HepG2 (cell line): ENCODE data around the gene CAPN10. TPM values are rescaled to one million over a fixed set of nuclear protein-coding genes. Genes with fewer than 3 reads are reported as not detected.

Source experiments
- ATAC-seq: fragments of 200-7000 bp; cut with Tn5 transposase; 3 replicates; pipeline ENCODE4 v1.9.1; 2020; ENCODE audit warnings: mild to moderate bottlenecking, moderate library complexity
- BruUV-seq: library from RNA; stranded (reverse); fragments of 400-500 nt; replicated peaks from 2 replicates; lab custom pipeline; 2021; lab: Mats Ljungman, UMichigan
- CTCF ChIA-PET: fragments of 300-600 bp; formaldehyde crosslinking; extraction: SDS; loops from one replicate; lab custom pipeline; 2021; ENCODE audit warnings: low total read pairs, inconsistent platforms, low intra/inter-chr PET ratio; lab: Yijun Ruan, JAX
- POLR2A ChIA-PET: fragments of 350-600 bp; sonication (Branson Sonifier 250); formaldehyde crosslinking; loops from one replicate; lab custom pipeline; 2020; ENCODE audit warnings: antibody characterized with exemption, inconsistent platforms; lab: Yijun Ruan, JAX
- DNase-seq: peaks from one replicate; pipeline ENCODE4 v3.0.0-alpha.2; 2015; ENCODE audit warnings: low spot score
- FAIRE-seq: peaks from 3 replicates; lab custom pipeline; 2011; peaks lifted over from hg19 to GRCh38; lab: Jason Lieb, UNC
- H2AFZ ChIP-seq: one replicate; pipeline ENCODE4 v1.6.1; 2011; ENCODE audit warnings: low read length, inconsistent platforms
- H3K27ac ChIP-seq: fragments of 300-600 bp; 3 replicates; pipeline ENCODE4 v1.8.0; 2011; ENCODE audit warnings: mixed run types, mild to moderate bottlenecking, mixed read lengths, low read length, inconsistent platforms; ENCODE audit not compliant: insufficient read depth; ENCODE audit errors: extremely low read length
- H3K27me3 ChIP-seq, 2 experiments: fragments of 200-600 bp in 1 of 2; 2 replicates in 1 of 2; 3 replicates in 1 of 2; pipeline versions ENCODE4 v1.6.0 to v1.8.0; 2011; ENCODE audit warnings: low read length in 2 of 2, mild to moderate bottlenecking in 2 of 2, moderate library complexity in 2 of 2, inconsistent platforms in 1 of 2; ENCODE audit not compliant: insufficient read depth in 2 of 2, control insufficient read depth in 1 of 2
- H3K36me3 ChIP-seq, 2 experiments: fragments of 200-600 bp in 1 of 2; replicated peaks in 1 of 2; 2 replicates in 1 of 2; 3 replicates in 1 of 2; pipeline versions ENCODE4 v1.5.1 to v1.8.0; 2011; ENCODE audit warnings: low read length in 2 of 2, inconsistent platforms in 1 of 2; ENCODE audit not compliant: insufficient read depth in 2 of 2, control insufficient read depth in 1 of 2
- H3K4me1 ChIP-seq: 2 replicates; pipeline ENCODE4 v1.5.1; 2012; ENCODE audit warnings: low read length, inconsistent platforms; ENCODE audit not compliant: insufficient read depth
- H3K4me2 ChIP-seq: 2 replicates; pipeline ENCODE4 v1.6.0; 2011; ENCODE audit warnings: low read depth, low read length, inconsistent platforms
- H3K4me3 ChIP-seq, 3 experiments: fragments of 200-600 bp in 1 of 3; sonication (generic), shearing (Covaris generic) in 1 of 3; replicated peaks in 1 of 3; 2 replicates each; pipeline ENCODE4 v1.5.1; 2011 to 2016; ENCODE audit warnings: low read length in 3 of 3, inconsistent platforms in 2 of 3, low read depth in 2 of 3, mild to moderate bottlenecking in 2 of 3, control low read depth in 1 of 3, mixed read lengths in 1 of 3; ENCODE audit not compliant: insufficient read depth in 1 of 3
- H3K79me2 ChIP-seq: one replicate; pipeline ENCODE4 v1.6.1; 2011; ENCODE audit warnings: low read length, inconsistent platforms; ENCODE audit not compliant: insufficient read depth
- H3K9ac ChIP-seq: 2 replicates; pipeline ENCODE4 v1.6.0; 2011; ENCODE audit warnings: mild to moderate bottlenecking, low read depth, low read length, inconsistent platforms; ENCODE audit not compliant: insufficient read depth
- H3K9me3 ChIP-seq: 2 replicates; pipeline ENCODE4 v1.5.1; 2012; ENCODE audit warnings: mild to moderate bottlenecking, low read length
- H4K20me1 ChIP-seq: 2 replicates; pipeline ENCODE4 v1.6.0; 2011; ENCODE audit warnings: inconsistent platforms, mild to moderate bottlenecking, low read length, moderate library complexity; ENCODE audit not compliant: insufficient read depth
- AGO2 ChIP-seq: fragments of 200-400 bp; formaldehyde crosslinking; optimal IDR thresholded peaks from 2 replicates; pipeline ENCODE3; 2017; ENCODE audit warnings: mild to moderate bottlenecking, low read depth, low read length, moderate library complexity
- HNRNPL ChIP-seq: fragments of 200-400 bp; formaldehyde crosslinking; IDR thresholded peaks from 2 replicates; pipeline ENCODE4 v1.6.1; 2017; ENCODE audit warnings: mild to moderate bottlenecking, low read depth, low read length
- NFYC ChIP-seq: IDR thresholded peaks from 2 replicates; pipeline ENCODE4 v1.6.1; 2016; ENCODE audit warnings: missing genetic modification reagents, missing compliant biosample characterization
- SMAD1 ChIP-seq: sonication (generic); formaldehyde crosslinking; IDR thresholded peaks from 2 replicates; pipeline ENCODE4 v1.4.0; 2020; ENCODE audit warnings: missing genetic modification reagents, low read depth, mild to moderate bottlenecking, borderline replicate concordance
- ZNF121 ChIP-seq: sonication (generic); formaldehyde crosslinking; IDR thresholded peaks from 2 replicates; pipeline ENCODE4 v1.5.0; 2020; ENCODE audit warnings: mild to moderate bottlenecking, missing genetic modification reagents
- ZNF563 ChIP-seq: sonication (generic); formaldehyde crosslinking; IDR thresholded peaks from 2 replicates; pipeline ENCODE4 v1.8.0; 2022; ENCODE audit warnings: mild to moderate bottlenecking, moderate library complexity, missing genetic modification reagents
- ZNF780A ChIP-seq: sonication (generic); formaldehyde crosslinking; IDR thresholded peaks from 2 replicates; pipeline ENCODE4 v1.8.0; 2022; ENCODE audit warnings: mild to moderate bottlenecking, missing genetic modification reagents, moderate library complexity
- WGBS: methylation state at CpG from one replicate; pipeline ENCODE4 v1.1.6; 2017; ENCODE audit warnings: low lambda C conversion rate; 5-methylcytosine and 5-hydroxymethylcytosine counted together
- in situ Hi-C: cut with HindIII; loops from 2 replicates; pipeline ENCODE4 v1.10.0; 2017; ENCODE audit warnings: low pct_unique_long_range_greater_than_20kb; ENCODE audit not compliant: extremely low pct_ligation_motif_present
- intact Hi-C: fragments of 100-400 bp; cut with micrococcal nuclease; formaldehyde crosslinking; loops from one replicate; pipeline ENCODE4 v1.10.0; 2022; ENCODE audit not compliant: unreplicated experiment
- polyA plus RNA-seq, 8 experiments: library from polyadenylated mRNA; depleted of rRNA in 3 of 8; stranded (reverse) in 7 of 8; unstranded in 1 of 8; fragments of >200 nt; fragmentation: Illumina TruSeq in 4 of 8; extraction: Trizol in 4 of 8; gene quantifications; 2 replicates each; pipeline versions ENCODE4 v1.2.1 to v1.2.3, GENCODE V29; 2011 to 2016; ENCODE audit warnings: low read depth in 4 of 8, missing spikeins in 1 of 8, mixed read lengths in 1 of 8; ENCODE audit not compliant: insufficient read depth in 1 of 8
- total RNA-seq, 5 experiments: library from RNA; depleted of rRNA; stranded (reverse); fragments of >200 nt; fragmentation: Illumina TruSeq; extraction: Trizol; gene quantifications; 2 replicates each; pipeline ENCODE4 v1.2.3, GENCODE V29; 2016; ENCODE audit warnings: low read depth in 1 of 5
- TF ChIP-seq, protein P1 (sequence below): sonication (generic); formaldehyde crosslinking; IDR thresholded peaks from 2 replicates; pipeline ENCODE4 v1.5.0; 2020; ENCODE audit warnings: missing genetic modification reagents
- TF ChIP-seq, protein P2 (sequence below): sonication (generic); formaldehyde crosslinking; conservative IDR thresholded peaks from 2 replicates; pipeline ENCODE4 v1.4.0; 2020; ENCODE audit warnings: missing genetic modification reagents
- TF ChIP-seq, protein P3 (sequence below): sonication (generic); formaldehyde crosslinking; IDR thresholded peaks from 2 replicates; pipeline ENCODE4 v1.5.0; 2020; ENCODE audit warnings: missing genetic modification reagents, mild to moderate bottlenecking, borderline replicate concordance

CAPN10 gene
- total and polyA plus RNA-seq, 2 of the 13 experiments (the other 11 are each of a cell fraction or from before 2014, with no cell fraction given), result 27.6 to 32.4 TPM

DNA sequence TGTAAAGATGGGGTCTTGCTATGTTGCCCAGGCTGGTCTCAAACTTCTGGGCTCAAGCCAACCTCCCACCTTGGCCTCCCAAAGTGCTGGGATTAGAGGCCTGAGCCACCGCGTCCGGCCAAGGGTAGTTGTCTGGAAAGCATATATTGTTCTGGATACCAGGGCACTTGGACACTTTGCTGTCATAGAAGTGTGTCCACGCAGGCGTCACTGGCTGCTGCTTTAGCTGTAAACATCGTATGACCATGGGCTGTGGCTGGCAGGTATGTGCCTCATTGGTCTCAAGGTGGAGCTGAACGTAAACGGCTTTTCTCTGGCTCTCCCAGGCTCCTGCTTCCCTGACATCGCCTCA, 35.5 kb downstream of the CAPN10 start:
- FAIRE-seq, result no peak
- intact Hi-C loops, result no loop called here

DNA sequence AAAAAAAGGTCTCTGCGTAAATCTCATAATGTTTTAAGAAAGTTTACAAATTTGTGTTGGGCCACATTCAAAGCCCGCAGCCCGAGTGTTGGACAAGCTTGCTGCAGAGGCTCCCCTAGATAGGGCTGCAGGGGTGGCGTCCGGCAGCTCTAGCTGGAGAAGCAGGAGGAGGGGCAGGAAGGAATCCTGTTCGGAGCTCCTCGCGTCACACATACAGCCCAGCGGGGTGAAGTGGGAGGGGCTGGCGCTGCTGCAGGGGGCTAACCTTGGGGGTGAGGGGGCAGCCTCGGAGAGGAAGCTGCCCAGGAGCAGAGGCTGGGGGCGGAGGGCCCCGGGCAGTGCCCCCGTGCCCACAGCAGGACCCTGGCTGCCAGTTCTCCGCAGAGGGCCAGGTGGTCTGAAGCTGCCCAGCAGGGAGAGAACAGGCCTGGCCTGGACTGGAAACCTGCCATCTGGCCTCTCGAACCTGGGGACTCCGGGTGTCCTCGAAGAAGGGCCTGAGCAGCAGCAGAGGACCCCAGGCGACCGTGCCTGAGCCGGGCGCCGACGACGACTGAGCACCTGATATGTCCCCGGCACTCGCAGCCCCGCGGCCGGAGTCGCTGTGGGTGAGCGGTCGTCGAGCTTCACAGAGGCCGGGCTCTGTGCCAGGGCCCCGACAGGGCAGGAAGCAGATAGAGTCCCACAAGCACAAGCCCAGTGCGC, 36.1 kb downstream of the CAPN10 start:
- Histone ChIP-seq H3K9me3 (peaks cover 3% of the 10 kb centered on the region; the same call in 1 of the 2 replicates), H3K9ac (no peak overlapping the region), H3K27ac (no peak overlapping the region), H3K79me2 (no peaks in the 10 kb centered on the region), H2AFZ (no peak overlapping the region), H3K4me3 (no peak overlapping the region), H3K4me1 (peaks cover 32% of the 10 kb centered on the region), H3K36me3 (peaks cover 13 to 24% of the 10 kb centered on the region in 2 experiments), H3K27me3 (no peaks in the 10 kb centered on the region; a peak in 1 of 5 replicates), H3K4me2 (no peak overlapping the region), H4K20me1 (no peaks in the 10 kb centered on the region)
- in situ Hi-C loops (no loop called here), intact Hi-C loops (no loop called here)
- TF ChIP-seq ZNF780A, result no peak
- TF ChIP-seq AGO2, result peak; percentile 46
- no peak for TF ChIP-seq SMAD1 (CRISPR knock-in tag)
- TF ChIP-seq NFYC, result no peak
- TF ChIP-seq ZNF563, result no peak
- TF ChIP-seq, protein P1, sequence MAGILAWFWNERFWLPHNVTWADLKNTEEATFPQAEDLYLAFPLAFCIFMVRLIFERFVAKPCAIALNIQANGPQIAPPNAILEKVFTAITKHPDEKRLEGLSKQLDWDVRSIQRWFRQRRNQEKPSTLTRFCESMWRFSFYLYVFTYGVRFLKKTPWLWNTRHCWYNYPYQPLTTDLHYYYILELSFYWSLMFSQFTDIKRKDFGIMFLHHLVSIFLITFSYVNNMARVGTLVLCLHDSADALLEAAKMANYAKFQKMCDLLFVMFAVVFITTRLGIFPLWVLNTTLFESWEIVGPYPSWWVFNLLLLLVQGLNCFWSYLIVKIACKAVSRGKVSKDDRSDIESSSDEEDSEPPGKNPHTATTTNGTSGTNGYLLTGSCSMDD (CRISPR knock-in tag), result no peak
- 0 out of 2 replicates have a peak, but pooled peaks have one; percentile 37 for TF ChIP-seq HNRNPL
- TF ChIP-seq, protein P2, sequence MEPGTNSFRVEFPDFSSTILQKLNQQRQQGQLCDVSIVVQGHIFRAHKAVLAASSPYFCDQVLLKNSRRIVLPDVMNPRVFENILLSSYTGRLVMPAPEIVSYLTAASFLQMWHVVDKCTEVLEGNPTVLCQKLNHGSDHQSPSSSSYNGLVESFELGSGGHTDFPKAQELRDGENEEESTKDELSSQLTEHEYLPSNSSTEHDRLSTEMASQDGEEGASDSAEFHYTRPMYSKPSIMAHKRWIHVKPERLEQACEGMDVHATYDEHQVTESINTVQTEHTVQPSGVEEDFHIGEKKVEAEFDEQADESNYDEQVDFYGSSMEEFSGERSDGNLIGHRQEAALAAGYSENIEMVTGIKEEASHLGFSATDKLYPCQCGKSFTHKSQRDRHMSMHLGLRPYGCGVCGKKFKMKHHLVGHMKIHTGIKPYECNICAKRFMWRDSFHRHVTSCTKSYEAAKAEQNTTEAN (CRISPR knock-in tag), result no peak
- no TSS peak for BruUV-seq
- ATAC-seq (no peak), FAIRE-seq (no peak), DNase-seq (no peak)
- ChIA-PET CTCF (no interaction called here), POLR2A (interaction anchor here (1.3 to 7.1 kb wide), 2 partner anchors 9 to 18 kb away, joined by 3 to 46 read pairs; no protein-coding TSS in a partner anchor)
- 73% methylated on average over 35 of the region's 37 CpGs for WGBS

More for the DNA sequence above, 35.5 kb downstream of the CAPN10 start:
- no peak overlapping the region for H2AFZ ChIP-seq
- H4K20me1 ChIP-seq, result no peaks in the 10 kb centered on the region
- H3K79me2 ChIP-seq, result no peaks in the 10 kb centered on the region
- WGBS, result 85% methylated on average over 9 of the region's 9 CpGs
- H3K27ac ChIP-seq, result no peak overlapping the region
- H3K9me3 ChIP-seq, result peaks cover 9% of the 10 kb centered on the region; the same call in 1 of the 2 replicates
- peaks cover 26% of the 10 kb centered on the region for H3K4me1 ChIP-seq
- no peak overlapping the region for H3K9ac ChIP-seq
- BruUV-seq, result no TSS peak
- no peak for ATAC-seq
- CTCF ChIA-PET, result no interaction called here
- POLR2A ChIA-PET, result interaction anchor here (1.3 to 7.1 kb wide), 2 partner anchors 9 to 17 kb away, joined by 3 to 46 read pairs; no protein-coding TSS in a partner anchor
- peaks cover 14 to 30% of the 10 kb centered on the region in 2 experiments for H3K36me3 ChIP-seq
- in situ Hi-C loops, result no loop called here
- TF ChIP-seq, protein P3, sequence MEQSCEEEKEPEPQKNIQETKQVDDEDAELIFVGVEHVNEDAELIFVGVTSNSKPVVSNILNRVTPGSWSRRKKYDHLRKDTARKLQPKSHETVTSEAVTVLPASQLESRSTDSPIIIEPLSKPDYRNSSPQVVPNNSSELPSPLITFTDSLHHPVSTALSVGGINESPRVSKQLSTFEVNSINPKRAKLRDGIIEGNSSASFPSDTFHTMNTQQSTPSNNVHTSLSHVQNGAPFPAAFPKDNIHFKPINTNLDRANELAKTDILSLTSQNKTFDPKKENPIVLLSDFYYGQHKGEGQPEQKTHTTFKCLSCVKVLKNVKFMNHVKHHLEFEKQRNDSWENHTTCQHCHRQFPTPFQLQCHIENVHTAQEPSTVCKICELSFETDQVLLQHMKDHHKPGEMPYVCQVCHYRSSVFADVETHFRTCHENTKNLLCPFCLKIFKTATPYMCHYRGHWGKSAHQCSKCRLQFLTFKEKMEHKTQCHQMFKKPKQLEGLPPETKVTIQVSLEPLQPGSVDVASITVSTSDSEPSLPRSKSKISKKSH (CRISPR knock-in tag), result no peak
- peak; percentile 69; the same call in 1 of the 2 replicates for TF ChIP-seq ZNF121 (CRISPR knock-in tag)
- TF ChIP-seq, all 625 proteins: peak for 1
- Histone ChIP-seq H3K27me3 (no peaks in the 10 kb centered on the region; a peak in 1 of 5 replicates), H3K4me3 (no peak overlapping the region), H3K4me2 (no peak overlapping the region)
- no peak for DNase-seq
